Measurements from ENCODE around the gene FOSL1. TPM values are rescaled to one million over a fixed set of nuclear protein-coding genes. Genes with fewer than 3 reads are reported as not detected.

Gene FOSL1
- total RNA-seq, 2 donors from 2014 or later: 4.9 to 6.8 TPM

GRCh38 chr11:65887723-65888162 lies 12.4 kb downstream of the FOSL1 start:
- no peaks in the 10 kb centered on the region for H3K27me3 ChIP-seq
- peak overlapping the region; percentile 96 to 100 for H3K27ac ChIP-seq
- no peaks in the 10 kb centered on the region for H3K9me3 ChIP-seq
- H3K36me3 ChIP-seq: peaks cover 29% of the 10 kb centered on the region
- H3K4me1 ChIP-seq: peaks cover 0 to 61% of the 10 kb centered on the region in 2 donors
- peak overlapping the region; percentile 64 to 73 for H3K4me3 ChIP-seq
- no peak for DNase-seq (ENCODE audit: low spot score)
- TF ChIP-seq CTCF (IDR thresholded peaks at IDR 0.05): no peak

GRCh38 chr11:65886826-65887722 lies 13.1 kb downstream of the FOSL1 start:
- H3K4me1 ChIP-seq: peaks cover 0 to 54% of the 10 kb centered on the region in 2 donors
- no peaks in the 10 kb centered on the region for H3K9me3 ChIP-seq
- TF ChIP-seq CTCF (IDR thresholded peaks at IDR 0.05): no peak
- H3K4me3 ChIP-seq: peak overlapping the region; percentile 64 to 73
- no peaks in the 10 kb centered on the region for H3K27me3 ChIP-seq
- no peak for DNase-seq (ENCODE audit: low spot score)
- peak overlapping the region in 1 of 2 donors; percentile 100 for H3K27ac ChIP-seq
- H3K36me3 ChIP-seq: peaks cover 30% of the 10 kb centered on the region

- no peak for TF ChIP-seq CTCF (IDR thresholded peaks at IDR 0.05)
- no peak for DNase-seq (ENCODE audit: low spot score)
- Histone ChIP-seq H3K36me3 (peaks cover 30% of the 10 kb centered on the region), H3K4me1 (peaks cover 0 to 43% of the 10 kb centered on the region in 2 donors), H3K27ac (no peak overlapping the region), H3K27me3 (no peaks in the 10 kb centered on the region), H3K9me3 (no peaks in the 10 kb centered on the region), H3K4me3 (no peak overlapping the region)
These were observed 14.2 kb downstream of the FOSL1 start for GRCh38 chr11:65885808-65886536.

- Histone ChIP-seq H3K27me3 (no peaks in the 10 kb centered on the region), H3K4me1 (peaks cover 0 to 43% of the 10 kb centered on the region in 2 donors), H3K9me3 (no peaks in the 10 kb centered on the region), H3K36me3 (peaks cover 30% of the 10 kb centered on the region), H3K27ac (peak overlapping the region in 1 of 2 donors; percentile 33), H3K4me3 (no peak overlapping the region)
- TF ChIP-seq CTCF (IDR thresholded peaks at IDR 0.05): no peak
- DNase-seq (ENCODE audit: low spot score): no peak
These were observed 15.0 kb downstream of the FOSL1 start for GRCh38 chr11:65885231-65885630.

- Histone ChIP-seq H3K27me3 (no peaks in the 10 kb centered on the region), H3K27ac (peak overlapping the region; percentile 22 to 33), H3K9me3 (no peaks in the 10 kb centered on the region), H3K4me3 (no peak overlapping the region), H3K4me1 (peaks cover 0 to 38% of the 10 kb centered on the region in 2 donors), H3K36me3 (peaks cover 30% of the 10 kb centered on the region)
- TF ChIP-seq CTCF (IDR thresholded peaks at IDR 0.05): peak; percentile 96 to 98
- no peak for DNase-seq (ENCODE audit: low spot score)
These were observed 15.5 kb downstream of the FOSL1 start for GRCh38 chr11:65884716-65885092.
